Measurements from ENCODE around the gene P2RY14. TPM values are rescaled to one million over a fixed set of nuclear protein-coding genes. Genes with fewer than 3 reads are reported as not detected.
A peak's percentile ranks its signal among the peaks of the same experiment; 100 is the strongest.

Gene P2RY14
- total RNA-seq, 1 experiment from 2014 or later, result not detected

GRCh38 chr3:151305775-151306151 lies 27.4 kb upstream of the P2RY14 start:
- H3K4me3 Mint-ChIP-seq (ENCODE audit: unreplicated experiment), result no peak overlapping the region
- no peaks in the 10 kb centered on the region for H3K27me3 Mint-ChIP-seq (ENCODE audit: insufficient read depth, unreplicated experiment)
- H3K4me1 Mint-ChIP-seq (ENCODE audit: low read depth, unreplicated experiment), result peaks cover 31% of the 10 kb centered on the region
- Histone ChIP-seq H3K36me3 (ENCODE audit: control insufficient read depth, insufficient read depth, low read length) (no peaks in the 10 kb centered on the region), H3K4me1 (peaks cover 13% of the 10 kb centered on the region), H3K4me3 (ENCODE audit: low read depth, low read length) (no peak overlapping the region), H3K27me3 (replicated peaks; ENCODE audit: control insufficient read depth, insufficient read depth, low read length) (no peaks in the 10 kb centered on the region), H3K9me3 (no peaks in the 10 kb centered on the region)
- POLR2A ChIA-PET, result no interaction called here
- H3K27ac Mint-ChIP-seq (ENCODE audit: unreplicated experiment), result peak overlapping the region; percentile 82
- BruUV-seq (replicated peaks), result TSS peak; percentile 61
- no peak for TF ChIP-seq CTCF (IDR thresholded peaks at IDR 0.05; ENCODE audit: insufficient read depth in 1 of 2, low read depth in 1 of 2, low read length in 1 of 2, severe bottlenecking in 1 of 2, unreplicated experiment in 1 of 2)
- intact Hi-C loops (cut with micrococcal nuclease; ENCODE audit: unreplicated experiment), result loop anchor here (1.0 kb wide), 3 partner anchors 15 to 78 kb away; no protein-coding TSS in a partner anchor
- CTCF ChIA-PET, result no interaction called here
- no peaks in the 10 kb centered on the region for H3K9me3 Mint-ChIP-seq (ENCODE audit: unreplicated experiment)
- no peak for DNase-seq
- H3K36me3 Mint-ChIP-seq (ENCODE audit: insufficient read depth, unreplicated experiment), result peaks cover 11% of the 10 kb centered on the region

- ChIA-PET POLR2A (no interaction called here), CTCF (interaction anchor here (0.6 to 1.2 kb wide), 2 partner anchors 13 to 542 kb away, joined by 3 to 5 read pairs; partner anchors contain the start of gene SIAH2)
- peak in 1 of 2 experiments; percentile 65 for TF ChIP-seq CTCF (IDR thresholded peaks at IDR 0.05; ENCODE audit: insufficient read depth in 1 of 2, low read depth in 1 of 2, low read length in 1 of 2, severe bottlenecking in 1 of 2, unreplicated experiment in 1 of 2)
- no TSS peak for BruUV-seq (replicated peaks)
- Histone ChIP-seq H3K36me3 (ENCODE audit: control insufficient read depth, insufficient read depth, low read length) (no peaks in the 10 kb centered on the region), H3K4me1 (peaks cover 13% of the 10 kb centered on the region), H3K27me3 (replicated peaks; ENCODE audit: control insufficient read depth, insufficient read depth, low read length) (no peaks in the 10 kb centered on the region), H3K4me3 (ENCODE audit: low read depth, low read length) (no peak overlapping the region), H3K9me3 (no peaks in the 10 kb centered on the region)
- H3K27ac Mint-ChIP-seq (ENCODE audit: unreplicated experiment), result peak overlapping the region; percentile 82
- peak; percentile 91 to 93 for DNase-seq
- peaks cover 11% of the 10 kb centered on the region for H3K36me3 Mint-ChIP-seq (ENCODE audit: insufficient read depth, unreplicated experiment)
- H3K4me1 Mint-ChIP-seq (ENCODE audit: low read depth, unreplicated experiment), result peaks cover 31% of the 10 kb centered on the region
- no peaks in the 10 kb centered on the region for H3K27me3 Mint-ChIP-seq (ENCODE audit: insufficient read depth, unreplicated experiment)
- H3K9me3 Mint-ChIP-seq (ENCODE audit: unreplicated experiment), result no peaks in the 10 kb centered on the region
- intact Hi-C loops (cut with micrococcal nuclease; ENCODE audit: unreplicated experiment), result loop anchor here (1.0 kb wide), 3 partner anchors 15 to 78 kb away; no protein-coding TSS in a partner anchor
- H3K4me3 Mint-ChIP-seq (ENCODE audit: unreplicated experiment), result peak overlapping the region; percentile 40
These were observed 26.9 kb upstream of the P2RY14 start for GRCh38 chr3:151305060-151305774.

GRCh38 chr3:151303751-151304150 lies 25.4 kb upstream of the P2RY14 start:
- no peaks in the 10 kb centered on the region for H3K9me3 Mint-ChIP-seq (ENCODE audit: unreplicated experiment)
- no peak overlapping the region for H3K4me3 ChIP-seq (ENCODE audit: low read depth, low read length)
- peaks cover 11% of the 10 kb centered on the region for H3K36me3 Mint-ChIP-seq (ENCODE audit: insufficient read depth, unreplicated experiment)
- peak overlapping the region; percentile 82 for H3K27ac Mint-ChIP-seq (ENCODE audit: unreplicated experiment)
- H3K4me1 Mint-ChIP-seq (ENCODE audit: low read depth, unreplicated experiment), result peaks cover 31% of the 10 kb centered on the region
- no peaks in the 10 kb centered on the region for H3K9me3 ChIP-seq
- ChIA-PET POLR2A (no interaction called here), CTCF (no interaction called here)
- no peak for DNase-seq
- BruUV-seq (replicated peaks), result no TSS peak
- intact Hi-C loops (cut with micrococcal nuclease; ENCODE audit: unreplicated experiment), result no loop called here
- H3K27me3 ChIP-seq (replicated peaks; ENCODE audit: control insufficient read depth, insufficient read depth, low read length), result no peaks in the 10 kb centered on the region
- H3K27me3 Mint-ChIP-seq (ENCODE audit: insufficient read depth, unreplicated experiment), result no peaks in the 10 kb centered on the region
- no peak overlapping the region for H3K4me3 Mint-ChIP-seq (ENCODE audit: unreplicated experiment)
- no peaks in the 10 kb centered on the region for H3K36me3 ChIP-seq (ENCODE audit: control insufficient read depth, insufficient read depth, low read length)
- no peak for TF ChIP-seq CTCF (IDR thresholded peaks at IDR 0.05; ENCODE audit: insufficient read depth in 1 of 2, low read depth in 1 of 2, low read length in 1 of 2, severe bottlenecking in 1 of 2, unreplicated experiment in 1 of 2)
- peaks cover 13% of the 10 kb centered on the region for H3K4me1 ChIP-seq
